Activated CD8-positive, alpha-beta memory T cell treated with anti-CD3 and anti-CD28 coated beads for 36 hours (primary cell): ENCODE data around the gene MBLAC1. TPM values are rescaled to one million over a fixed set of nuclear protein-coding genes. Genes with fewer than 3 reads are reported as not detected.

Source experiments
- CTCF ChIA-PET: fragments of 350-600 bp; sonication (Branson Sonifier 250); formaldehyde crosslinking; loops from one replicate; lab custom pipeline; 2021; ENCODE audit warnings: antibody characterized with exemption; lab: Charles Lee
- POLR2A ChIA-PET: fragments of 350-600 bp; sonication (Branson Sonifier 250); formaldehyde crosslinking; loops from one replicate; lab custom pipeline; 2021; ENCODE audit warnings: antibody characterized with exemption; lab: Charles Lee
- total RNA-seq, 2 experiments: library from RNA; stranded (reverse); gene quantifications; one replicate each; pipeline ENCODE4 v1.2.3, GENCODE V29; 2021

MBLAC1 gene
- total RNA-seq, 2 experiments from 2014 or later = 3.7 to 4.2 TPM

GRCh38 chr7:100111914-100112313, 14.9 kb upstream of the MBLAC1 start:
- ChIA-PET CTCF (interaction anchor here (0.7 kb wide), 1 partner anchor 10 kb away, joined by 4 read pairs; the partner anchor contains the start of gene AP4M1), POLR2A (interaction anchor here (1.1 kb wide), 1 partner anchor 22 kb away, joined by 3 read pairs; no protein-coding TSS in a partner anchor)

- POLR2A ChIA-PET = no interaction called here
- CTCF ChIA-PET = interaction anchor here (0.6 kb wide), 1 partner anchor 27 kb away, joined by 5 read pairs; no protein-coding TSS in a partner anchor
Observed at GRCh38 chr7:100115026-100115425, 11.7 kb upstream of the MBLAC1 start.

- ChIA-PET CTCF (no interaction called here), POLR2A (interaction anchor here (0.7 kb wide), 1 partner anchor 29 kb away, joined by 11 read pairs; no protein-coding TSS in a partner anchor)
Observed at GRCh38 chr7:100118388-100119071, 8.2 kb upstream of the MBLAC1 start.

GRCh38 chr7:100119072-100119969, 7.4 kb upstream of the MBLAC1 start, which contains the start of the genes CNPY4 and TAF6:
Gene CNPY4 (plus strand): TSS chr7:100119634. CDS start chr7:100119745, 111 bp downstream.
Gene TAF6 (minus strand): TSS chr7:100119358. CDS start chr7:100114209, 5,149 bp downstream.
- CTCF ChIA-PET = interaction anchor here (0.6 to 3.1 kb wide), 4 partner anchors 12 to 37 kb away, joined by 3 to 16 read pairs (median 4); partner anchors contain the start of gene AP4M1

GRCh38 chr7:100119970-100120732, 6.6 kb upstream of the MBLAC1 start:
- ChIA-PET POLR2A (interaction anchor here (0.6 to 1.8 kb wide), 6 partner anchors 20 to 309 kb away, joined by 3 to 6 read pairs (median 3); partner anchors contain the start of genes LAMTOR4 and ZCWPW1), CTCF (interaction anchor here (0.6 to 3.1 kb wide), 4 partner anchors 11 to 38 kb away, joined by 3 to 16 read pairs (median 4); partner anchors contain the start of gene AP4M1)

More at GRCh38 chr7:100119072-100119969, 7.4 kb upstream of the MBLAC1 start, which contains the start of the genes CNPY4 and TAF6:
- POLR2A ChIA-PET = interaction anchor here (1.8 kb wide), 1 partner anchor 24 kb away, joined by 6 read pairs; no protein-coding TSS in a partner anchor

- CTCF ChIA-PET = interaction anchor here (1.0 to 3.1 kb wide), 3 partner anchors 11 to 38 kb away, joined by 3 to 16 read pairs (median 5); partner anchors contain the start of gene AP4M1
Observed at GRCh38 chr7:100120733-100121036, 6.1 kb upstream of the MBLAC1 start.

GRCh38 chr7:100122067-100122466, 4.7 kb upstream of the MBLAC1 start:
- CTCF ChIA-PET = interaction anchor here (3.1 kb wide), 1 partner anchor 9 kb away, joined by 16 read pairs; no protein-coding TSS in a partner anchor
- POLR2A ChIA-PET = no interaction called here

More at GRCh38 chr7:100120733-100121036, 6.1 kb upstream of the MBLAC1 start:
- POLR2A ChIA-PET = interaction anchor here (0.6 to 1.8 kb wide), 6 partner anchors 20 to 308 kb away, joined by 3 to 6 read pairs (median 3); partner anchors contain the start of genes LAMTOR4 and ZCWPW1

- ChIA-PET POLR2A (no interaction called here), CTCF (interaction anchor here (0.8 to 3.1 kb wide), 3 partner anchors 9 to 22 kb away, joined by 4 to 16 read pairs (median 6); no protein-coding TSS in a partner anchor)
Observed at GRCh38 chr7:100122568-100122967, 4.2 kb upstream of the MBLAC1 start.

- POLR2A ChIA-PET = no interaction called here
- CTCF ChIA-PET = interaction anchor here (0.6 to 2.4 kb wide), 2 partner anchors 34 to 325 kb away, joined by 3 to 7 read pairs; no protein-coding TSS in a partner anchor
Observed at GRCh38 chr7:100124301-100125230, 2.2 kb upstream of the MBLAC1 start.

GRCh38 chr7:100126239-100126930, 382 bp upstream of the MBLAC1 start:
- POLR2A ChIA-PET = interaction anchor here (0.5 to 1.9 kb wide), 4 partner anchors 23 to 303 kb away, joined by 3 to 14 read pairs (median 4); partner anchors contain the start of genes AP4M1, LAMTOR4 and MCM7

GRCh38 chr7:100127866-100128636, 1.3 kb downstream of the MBLAC1 start:
- CTCF ChIA-PET = interaction anchor here (0.8 to 1.7 kb wide), 2 partner anchors 18 to 27 kb away, joined by 3 to 11 read pairs; partner anchors contain the start of genes AP4M1 and MCM7
- POLR2A ChIA-PET = interaction anchor here (0.8 to 1.0 kb wide), 2 partner anchors 20 to 26 kb away, joined by 3 to 6 read pairs; partner anchors contain the start of genes AP4M1 and MCM7

More at GRCh38 chr7:100126239-100126930, 382 bp upstream of the MBLAC1 start:
- CTCF ChIA-PET = interaction anchor here (0.5 to 2.4 kb wide), 5 partner anchors 21 to 213 kb away, joined by 3 to 7 read pairs (median 4); no protein-coding TSS in a partner anchor

- CTCF ChIA-PET = interaction anchor here (0.8 to 1.7 kb wide), 2 partner anchors 18 to 27 kb away, joined by 3 to 11 read pairs; partner anchors contain the start of genes AP4M1 and MCM7
Observed at GRCh38 chr7:100128637-100128963, 1.8 kb downstream of the MBLAC1 start.

GRCh38 chr7:100130220-100130607, 3.4 kb downstream of the MBLAC1 start:
- POLR2A ChIA-PET = interaction anchor here (0.7 to 1.0 kb wide), 2 partner anchors 8 to 299 kb away, joined by 3 to 4 read pairs; partner anchors contain the start of gene ZCWPW1
- CTCF ChIA-PET = interaction anchor here (0.6 to 3.7 kb wide), 13 partner anchors 9 to 277 kb away, joined by 3 to 16 read pairs (median 3); partner anchors contain the start of gene AP4M1

More at GRCh38 chr7:100128637-100128963, 1.8 kb downstream of the MBLAC1 start:
- POLR2A ChIA-PET = interaction anchor here (0.8 to 1.0 kb wide), 2 partner anchors 19 to 27 kb away, joined by 3 to 6 read pairs; partner anchors contain the start of genes AP4M1 and MCM7

GRCh38 chr7:100130608-100131453, 4.1 kb downstream of the MBLAC1 start:
- ChIA-PET POLR2A (interaction anchor here (0.7 to 1.0 kb wide), 2 partner anchors 298 to 499 kb away, joined by 3 to 11 read pairs; partner anchors contain the start of gene ZCWPW1), CTCF (interaction anchor here (0.6 to 3.7 kb wide), 14 partner anchors 10 to 276 kb away, joined by 3 to 16 read pairs (median 3); partner anchors contain the start of gene AP4M1)
